AG09309 (cell line): Measurements from ENCODE around the gene PCDHGA10.
"Not testable (repeated sequence)": the region's sequence is repeated elsewhere in the genome, so short reads cannot be mapped to it uniquely, and the experiment has no call there.

Experiments
- DNase-seq: peaks from one replicate; pipeline ENCODE4 v3.0.0-alpha.2; 2010; ENCODE audit warnings: low read depth
- H3K4me3 ChIP-seq: 2 replicates; pipeline ENCODE4 v1.5.1; 2011; ENCODE audit warnings: mild to moderate bottlenecking, low read depth, low read length, moderate library complexity; ENCODE audit not compliant: control insufficient read depth
- TF ChIP-seq, protein P1 (sequence below): IDR thresholded peaks from 2 replicates; pipeline ENCODE4 v1.5.1; 2011; ENCODE audit warnings: mild to moderate bottlenecking, low read depth, low read length, inconsistent platforms; ENCODE audit not compliant: insufficient read depth, control insufficient read depth; ENCODE audit errors: missing control alignments

PCDHGA10 gene

GRCh38 chr5:141417494-141418172 lies 4.8 kb downstream of the PCDHGA10 start, which contains the start of gene PCDHGB7:
Gene PCDHGB7 (plus strand): TSS chr5:141417677. CDS start chr5:141417860, 183 bp downstream.
- DNase-seq = not testable (repeated sequence)

DNA sequence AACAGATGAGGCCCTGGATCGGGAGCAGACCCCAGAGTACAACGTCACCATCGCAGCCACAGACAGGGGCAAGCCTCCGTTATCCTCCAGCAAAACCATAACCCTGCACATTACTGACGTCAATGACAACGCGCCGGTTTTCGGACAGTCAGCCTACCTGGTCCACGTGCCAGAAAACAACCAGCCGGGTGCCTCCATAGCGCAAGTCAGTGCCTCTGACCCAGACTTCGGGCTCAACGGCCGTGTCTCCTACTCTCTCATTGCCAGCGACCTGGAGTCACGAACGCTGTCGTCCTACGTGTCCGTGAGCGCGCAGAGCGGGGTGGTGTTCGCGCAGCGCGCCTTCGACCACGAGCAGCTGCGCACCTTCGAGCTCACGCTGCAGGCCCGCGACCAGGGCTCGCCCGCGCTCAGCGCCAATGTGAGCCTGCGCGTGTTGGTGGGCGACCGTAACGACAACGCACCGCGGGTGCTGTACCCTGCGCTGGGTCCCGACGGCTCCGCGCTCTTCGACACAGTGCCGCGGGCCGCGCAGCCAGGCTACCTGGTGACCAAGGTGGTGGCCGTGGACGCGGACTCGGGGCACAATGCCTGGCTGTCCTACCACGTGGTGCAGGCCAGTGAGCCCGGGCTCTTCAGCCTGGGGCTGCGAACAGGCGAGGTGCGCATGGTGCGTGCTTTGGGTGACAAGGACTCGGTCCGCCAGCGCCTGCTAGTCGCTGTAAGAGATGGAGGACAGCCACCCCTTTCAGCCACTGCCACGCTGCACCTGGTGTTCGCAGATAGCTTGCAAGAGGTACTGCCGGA lies 6.5 kb downstream of the PCDHGA10 start:
- no peak overlapping the region for H3K4me3 ChIP-seq
- TF ChIP-seq, protein P1, sequence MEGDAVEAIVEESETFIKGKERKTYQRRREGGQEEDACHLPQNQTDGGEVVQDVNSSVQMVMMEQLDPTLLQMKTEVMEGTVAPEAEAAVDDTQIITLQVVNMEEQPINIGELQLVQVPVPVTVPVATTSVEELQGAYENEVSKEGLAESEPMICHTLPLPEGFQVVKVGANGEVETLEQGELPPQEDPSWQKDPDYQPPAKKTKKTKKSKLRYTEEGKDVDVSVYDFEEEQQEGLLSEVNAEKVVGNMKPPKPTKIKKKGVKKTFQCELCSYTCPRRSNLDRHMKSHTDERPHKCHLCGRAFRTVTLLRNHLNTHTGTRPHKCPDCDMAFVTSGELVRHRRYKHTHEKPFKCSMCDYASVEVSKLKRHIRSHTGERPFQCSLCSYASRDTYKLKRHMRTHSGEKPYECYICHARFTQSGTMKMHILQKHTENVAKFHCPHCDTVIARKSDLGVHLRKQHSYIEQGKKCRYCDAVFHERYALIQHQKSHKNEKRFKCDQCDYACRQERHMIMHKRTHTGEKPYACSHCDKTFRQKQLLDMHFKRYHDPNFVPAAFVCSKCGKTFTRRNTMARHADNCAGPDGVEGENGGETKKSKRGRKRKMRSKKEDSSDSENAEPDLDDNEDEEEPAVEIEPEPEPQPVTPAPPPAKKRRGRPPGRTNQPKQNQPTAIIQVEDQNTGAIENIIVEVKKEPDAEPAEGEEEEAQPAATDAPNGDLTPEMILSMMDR = no peak
- DNase-seq = no peak

More at GRCh38 chr5:141417494-141418172, 4.8 kb downstream of the PCDHGA10 start, which contains the start of gene PCDHGB7:
- TF ChIP-seq, protein P1 = peak; percentile 76
- H3K4me3 ChIP-seq = peak within 1 kb of the TSS; percentile 46

GRCh38 chr5:141420855-141421488 lies 8.2 kb downstream of the PCDHGA10 start, which contains the start of gene PCDHGA11:
Gene PCDHGA11 (plus strand): TSS chr5:141421051. CDS start chr5:141421228, 177 bp downstream.
- TF ChIP-seq, protein P1 = peak; percentile 52
- peak within 1 kb of the TSS; percentile 20 for H3K4me3 ChIP-seq
- no peak for DNase-seq

- DNase-seq = no peak
- TF ChIP-seq, protein P1 = no peak
- H3K4me3 ChIP-seq = peak overlapping the region; percentile 20; the same call in 1 of the 2 replicates
Measured at GRCh38 chr5:141421489-141421855, 8.7 kb downstream of the PCDHGA10 start.

GRCh38 chr5:141422742-141423291 lies 10.0 kb downstream of the PCDHGA10 start:
- no peak overlapping the region for H3K4me3 ChIP-seq
- no peak for DNase-seq
- TF ChIP-seq, protein P1 = no peak
